ENCODE results near the gene ANXA3.

Gene ANXA3

GRCh38 chr4:78556665-78557064 is 5.1 kb downstream of the ANXA3 start:
- Mint-ChIP-seq H3K36me3 (ENCODE audit: low read depth) (no peaks in the 10 kb centered on the region), H3K4me3 (no peak overlapping the region), H3K27ac (no peak overlapping the region), H3K9me3 (no peaks in the 10 kb centered on the region), H3K27me3 (peaks cover 27% of the 10 kb centered on the region), H3K4me1 (ENCODE audit: low read depth) (peaks cover 5% of the 10 kb centered on the region)

GRCh38 chr4:78557841-78558240 is 6.3 kb downstream of the ANXA3 start:
- Mint-ChIP-seq H3K27ac (no peak overlapping the region), H3K9me3 (no peaks in the 10 kb centered on the region), H3K4me3 (no peak overlapping the region), H3K36me3 (ENCODE audit: low read depth) (no peaks in the 10 kb centered on the region), H3K4me1 (ENCODE audit: low read depth) (peaks cover under 1% of the 10 kb centered on the region), H3K27me3 (peaks cover 21% of the 10 kb centered on the region)

DNA sequence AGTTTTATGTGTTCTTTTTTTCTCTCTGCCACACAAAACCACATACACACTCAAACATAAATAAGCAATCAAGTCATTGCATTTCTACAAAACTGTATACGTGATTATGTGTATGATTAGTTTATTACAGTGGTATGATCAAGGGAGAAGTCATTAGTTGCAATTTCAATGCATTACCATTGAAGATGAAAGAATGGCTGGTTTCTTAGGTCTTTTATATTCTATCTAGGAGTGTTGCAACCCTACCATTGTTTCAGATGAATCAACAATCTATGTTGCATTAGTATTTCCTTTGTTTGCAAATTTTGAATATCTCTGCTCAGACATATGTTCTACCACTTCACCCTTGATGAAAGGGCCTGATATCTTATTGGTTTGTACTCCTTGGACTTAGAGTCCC is 6.8 kb downstream of the ANXA3 start:
- Mint-ChIP-seq H3K4me1 (ENCODE audit: low read depth) (no peaks in the 10 kb centered on the region), H3K36me3 (ENCODE audit: low read depth) (no peaks in the 10 kb centered on the region), H3K27me3 (peaks cover 19% of the 10 kb centered on the region), H3K9me3 (no peaks in the 10 kb centered on the region), H3K4me3 (no peak overlapping the region), H3K27ac (no peak overlapping the region)

- Mint-ChIP-seq H3K36me3 (ENCODE audit: low read depth) (no peaks in the 10 kb centered on the region), H3K27me3 (peaks cover 4% of the 10 kb centered on the region), H3K4me1 (ENCODE audit: low read depth) (no peaks in the 10 kb centered on the region), H3K4me3 (no peak overlapping the region), H3K27ac (no peak overlapping the region), H3K9me3 (no peaks in the 10 kb centered on the region)
Measured at GRCh38 chr4:78560296-78560963, 8.9 kb downstream of the ANXA3 start.

DNA sequence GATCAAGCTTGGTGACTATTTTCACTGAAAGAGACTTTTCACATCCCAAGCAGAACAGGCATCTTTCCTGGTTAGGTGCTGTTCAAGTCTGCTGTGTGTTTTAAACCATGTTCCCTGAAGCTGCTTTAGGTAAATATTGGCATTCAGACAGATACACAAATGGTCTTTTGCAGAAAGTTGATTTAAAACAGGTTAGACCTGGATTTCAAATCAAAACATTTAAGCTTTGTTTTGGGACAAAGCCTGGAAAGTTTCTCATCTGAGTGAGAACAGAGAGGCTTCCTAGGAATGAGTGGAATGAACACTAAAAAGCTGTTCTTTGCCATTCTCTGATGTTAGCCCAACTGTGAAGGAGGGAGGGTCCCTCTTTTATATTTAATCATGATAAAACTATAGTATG is 10.1 kb downstream of the ANXA3 start:
- Mint-ChIP-seq H3K27me3 (peaks cover 4% of the 10 kb centered on the region), H3K4me1 (ENCODE audit: low read depth) (no peaks in the 10 kb centered on the region), H3K9me3 (no peaks in the 10 kb centered on the region), H3K4me3 (no peak overlapping the region), H3K27ac (no peak overlapping the region), H3K36me3 (ENCODE audit: low read depth) (no peaks in the 10 kb centered on the region)

GRCh38 chr4:78562687-78563086 is 11.1 kb downstream of the ANXA3 start:
- Mint-ChIP-seq H3K4me3 (no peak overlapping the region), H3K9me3 (no peaks in the 10 kb centered on the region), H3K4me1 (ENCODE audit: low read depth) (no peaks in the 10 kb centered on the region), H3K27ac (no peak overlapping the region), H3K27me3 (no peaks in the 10 kb centered on the region), H3K36me3 (ENCODE audit: low read depth) (no peaks in the 10 kb centered on the region)

DNA sequence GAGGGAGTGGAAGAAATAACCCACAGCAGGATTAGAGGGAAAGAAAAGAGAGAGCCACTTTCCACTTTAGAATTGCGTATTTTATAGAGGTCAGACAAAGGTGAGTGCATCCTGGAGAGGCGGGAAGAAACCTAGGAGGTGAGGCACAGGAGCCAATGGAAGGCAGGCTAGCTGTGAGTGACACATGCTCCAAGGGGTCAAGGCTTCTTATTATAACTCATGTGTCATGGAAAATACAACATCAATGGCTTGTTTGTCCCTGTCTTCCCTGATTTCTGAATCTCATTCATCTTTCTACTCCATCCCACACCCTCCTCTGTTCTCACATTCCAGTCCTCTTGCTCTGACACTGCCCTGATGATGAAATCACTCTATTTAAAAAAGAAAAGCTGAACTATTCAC is 14.4 kb downstream of the ANXA3 start:
- Mint-ChIP-seq H3K4me1 (ENCODE audit: low read depth) (no peaks in the 10 kb centered on the region), H3K4me3 (no peak overlapping the region), H3K27me3 (no peaks in the 10 kb centered on the region), H3K9me3 (no peaks in the 10 kb centered on the region), H3K27ac (no peak overlapping the region), H3K36me3 (ENCODE audit: low read depth) (no peaks in the 10 kb centered on the region)

DNA sequence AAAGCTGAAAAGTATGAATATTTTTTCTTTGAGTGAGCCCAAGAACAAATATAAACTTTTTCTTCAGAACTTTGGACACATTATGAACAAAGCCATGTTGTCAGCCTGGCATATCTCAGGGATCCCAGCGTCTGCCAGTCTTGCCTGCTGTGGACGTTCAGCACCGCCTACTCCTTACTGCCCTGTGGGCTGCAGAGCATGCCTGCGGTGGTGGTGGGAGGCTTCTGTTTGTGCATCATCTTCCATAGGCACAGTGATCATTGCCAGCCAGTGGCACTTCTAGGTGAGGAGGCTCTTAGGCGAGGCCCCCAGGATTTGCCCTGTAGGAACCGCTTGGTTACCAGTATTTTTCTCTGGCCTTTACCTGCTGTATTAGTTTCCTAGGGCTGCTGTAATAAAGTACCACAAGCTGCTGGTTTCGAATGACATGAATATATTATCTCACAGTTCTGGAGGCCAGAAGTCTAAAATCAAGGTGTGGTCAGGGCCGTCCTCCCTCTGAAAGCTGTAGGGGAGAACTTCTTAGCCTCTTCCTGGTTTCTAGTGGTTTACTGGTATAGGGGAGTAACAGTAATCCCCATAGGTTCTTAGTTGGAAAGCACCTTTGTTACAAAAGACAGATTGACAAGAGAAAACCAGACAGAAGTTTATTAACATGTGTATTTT is 15.4 kb downstream of the ANXA3 start:
- Mint-ChIP-seq H3K4me3 (no peak overlapping the region), H3K36me3 (ENCODE audit: low read depth) (no peaks in the 10 kb centered on the region), H3K9me3 (no peaks in the 10 kb centered on the region), H3K27me3 (peaks cover 3% of the 10 kb centered on the region), H3K4me1 (ENCODE audit: low read depth) (no peaks in the 10 kb centered on the region), H3K27ac (no peak overlapping the region)

DNA sequence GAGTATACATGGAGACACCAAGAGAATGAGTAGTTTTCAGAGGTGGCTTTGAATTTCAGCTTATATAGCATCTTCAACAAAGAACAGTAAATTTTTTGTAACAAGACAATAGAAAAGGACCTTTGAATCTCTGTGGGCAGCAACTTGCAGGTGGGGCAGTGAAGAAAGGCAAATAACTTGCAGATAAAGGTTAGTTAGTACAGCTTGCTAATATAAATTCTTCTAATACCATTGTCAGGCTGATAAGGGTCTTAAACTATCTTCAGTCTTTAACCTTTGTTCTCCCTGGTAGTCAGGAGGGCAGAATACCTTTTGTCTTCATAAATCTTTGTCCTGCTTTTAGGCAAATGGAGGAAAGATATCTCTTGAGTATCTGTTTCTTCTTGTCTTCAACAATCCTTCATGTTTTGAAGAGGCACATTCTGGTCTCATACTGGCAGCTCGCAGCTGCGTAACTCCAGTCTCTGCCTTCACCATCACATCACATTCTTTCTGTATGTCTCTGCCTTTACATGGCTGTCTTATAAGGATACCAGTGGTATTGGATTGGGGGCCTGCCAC is 16.0 kb downstream of the ANXA3 start:
- Mint-ChIP-seq H3K4me1 (ENCODE audit: low read depth) (no peaks in the 10 kb centered on the region), H3K9me3 (no peaks in the 10 kb centered on the region), H3K27ac (no peak overlapping the region), H3K27me3 (peaks cover 3% of the 10 kb centered on the region), H3K4me3 (no peak overlapping the region), H3K36me3 (ENCODE audit: low read depth) (no peaks in the 10 kb centered on the region)

DNA sequence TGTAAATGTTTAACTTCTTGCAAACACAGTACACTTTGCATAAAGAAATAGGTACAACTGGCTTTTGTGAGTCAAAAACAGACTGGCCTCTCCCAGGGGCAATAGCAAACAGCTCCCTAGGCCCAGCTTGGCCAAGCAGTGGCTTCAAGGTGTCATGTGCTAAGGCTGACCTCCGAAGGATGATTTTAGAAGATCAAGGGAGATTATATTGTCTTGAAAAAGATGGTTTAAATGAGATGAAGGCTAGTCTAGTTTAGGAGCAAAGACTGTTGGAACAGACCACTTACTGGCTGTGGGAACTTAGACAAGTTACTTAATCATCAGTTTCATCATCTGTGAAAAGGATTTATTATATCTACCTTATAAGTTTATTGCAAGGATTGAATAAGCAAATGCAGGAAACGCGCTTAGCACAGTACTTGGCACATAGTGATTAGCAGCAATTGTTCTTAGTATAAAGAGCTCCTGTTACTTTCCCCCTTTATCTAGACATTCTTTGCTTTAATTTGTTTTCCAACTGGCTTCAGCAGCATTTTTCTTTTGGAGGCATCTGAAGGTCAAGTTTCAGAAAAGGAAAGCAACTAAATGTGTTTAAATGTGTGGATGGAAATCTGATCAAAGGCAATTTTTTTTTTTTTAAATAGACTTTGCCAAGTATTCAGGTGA is 17.2 kb downstream of the ANXA3 start:
- H3K27me3 Mint-ChIP-seq, result peaks cover 3% of the 10 kb centered on the region
- no peaks in the 10 kb centered on the region for H3K9me3 Mint-ChIP-seq
- no peaks in the 10 kb centered on the region for H3K36me3 Mint-ChIP-seq (ENCODE audit: low read depth)
- H3K4me1 Mint-ChIP-seq (ENCODE audit: low read depth), result no peaks in the 10 kb centered on the region
- no peak overlapping the region for H3K27ac Mint-ChIP-seq
- no peak overlapping the region for H3K4me3 Mint-ChIP-seq

- Mint-ChIP-seq H3K27ac (no peak overlapping the region), H3K4me1 (ENCODE audit: low read depth) (no peaks in the 10 kb centered on the region), H3K4me3 (no peak overlapping the region), H3K36me3 (ENCODE audit: low read depth) (no peaks in the 10 kb centered on the region), H3K9me3 (no peaks in the 10 kb centered on the region), H3K27me3 (peaks cover 3% of the 10 kb centered on the region)
Measured at GRCh38 chr4:78569306-78569821, 17.8 kb downstream of the ANXA3 start.

- Mint-ChIP-seq H3K9me3 (no peaks in the 10 kb centered on the region), H3K27ac (no peak overlapping the region), H3K27me3 (peaks cover 3% of the 10 kb centered on the region), H3K36me3 (ENCODE audit: low read depth) (no peaks in the 10 kb centered on the region), H3K4me3 (no peak overlapping the region), H3K4me1 (ENCODE audit: low read depth) (no peaks in the 10 kb centered on the region)
Measured at GRCh38 chr4:78570117-78570516, 18.5 kb downstream of the ANXA3 start.

DNA sequence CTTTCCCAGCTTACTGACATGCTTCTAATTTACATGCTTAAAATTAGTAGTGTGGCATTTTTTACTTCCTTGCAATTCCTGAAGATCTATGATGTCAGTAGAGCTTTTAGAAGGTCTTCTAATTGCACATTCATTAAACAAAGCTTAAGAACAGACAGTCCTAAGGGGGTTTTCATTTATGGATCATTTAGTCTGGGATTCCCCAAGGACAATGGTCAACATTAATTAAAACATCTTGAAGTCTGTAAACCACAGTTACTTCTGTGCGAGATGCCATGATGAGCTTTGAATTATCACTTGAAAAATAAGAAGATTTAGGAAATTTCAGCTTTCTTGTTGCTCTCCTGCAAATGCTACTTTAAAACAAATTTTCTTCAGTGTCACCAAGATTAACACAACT is 20.2 kb downstream of the ANXA3 start:
- H3K4me1 Mint-ChIP-seq (ENCODE audit: low read depth), result no peaks in the 10 kb centered on the region
- peaks cover 4% of the 10 kb centered on the region for H3K9me3 Mint-ChIP-seq
- no peak overlapping the region for H3K4me3 Mint-ChIP-seq
- no peaks in the 10 kb centered on the region for H3K36me3 Mint-ChIP-seq (ENCODE audit: low read depth)
- H3K27me3 Mint-ChIP-seq, result peaks cover 6% of the 10 kb centered on the region
- H3K27ac Mint-ChIP-seq, result no peak overlapping the region

- H3K9me3 Mint-ChIP-seq, result peaks cover 4% of the 10 kb centered on the region
- no peaks in the 10 kb centered on the region for H3K4me1 Mint-ChIP-seq (ENCODE audit: low read depth)
- no peak overlapping the region for H3K27ac Mint-ChIP-seq
- H3K4me3 Mint-ChIP-seq, result no peak overlapping the region
- peaks cover 9% of the 10 kb centered on the region for H3K27me3 Mint-ChIP-seq
- no peaks in the 10 kb centered on the region for H3K36me3 Mint-ChIP-seq (ENCODE audit: low read depth)
Measured at GRCh38 chr4:78578674-78579425, 27.3 kb downstream of the ANXA3 start.

GRCh38 chr4:78581618-78582017 is 30.0 kb downstream of the ANXA3 start:
- no peak overlapping the region for H3K27ac Mint-ChIP-seq
- H3K4me1 Mint-ChIP-seq (ENCODE audit: low read depth), result no peaks in the 10 kb centered on the region
- no peaks in the 10 kb centered on the region for H3K9me3 Mint-ChIP-seq
- no peak overlapping the region for H3K4me3 Mint-ChIP-seq
- peaks cover 7% of the 10 kb centered on the region for H3K27me3 Mint-ChIP-seq
- H3K36me3 Mint-ChIP-seq (ENCODE audit: low read depth), result no peaks in the 10 kb centered on the region
